Endothelial cell of umbilical vein (primary cell): ENCODE results near the gene RBFOX1.

Experiments
- CTCF ChIP-seq, 2 donors: IDR thresholded peaks; 1 replicate in 1 of 2; 2 replicates in 1 of 2; pipeline ENCODE4 v1.5.1; 2011; ENCODE audit warnings: low read length in 2 of 2, mild to moderate bottlenecking in 2 of 2, moderate library complexity in 2 of 2, control low read depth in 1 of 2, inconsistent platforms in 1 of 2, low read depth in 1 of 2; ENCODE audit not compliant: insufficient read depth in 1 of 2; ENCODE audit errors: extremely low read depth in 1 of 2
- POLR2AphosphoS5 ChIP-seq: IDR thresholded peaks from 2 replicates; pipeline ENCODE4 v1.6.1; 2012; ENCODE audit warnings: low read depth, mild to moderate bottlenecking, control low read depth, low read length, moderate library complexity; ENCODE audit not compliant: insufficient read depth

- TF ChIP-seq CTCF (IDR thresholded peaks at IDR 0.05; ENCODE audit: extremely low read depth in 1 of 2, insufficient read depth in 1 of 2, low read depth in 1 of 2, low read length in 2 of 2) (no peak), POLR2AphosphoS5 (no peak)
These were observed 43.3 kb upstream of the RBFOX1 start for GRCh38 chr16:7289299-7289698.
